Keratinocyte (primary cell): ENCODE results near the gene CD72.

Experiments used
- CTCF ChIP-seq, 3 experiments: IDR thresholded peaks in 1 of 3; conservative IDR thresholded peaks in 1 of 3; optimal IDR thresholded peaks in 1 of 3; 2 replicates in 2 of 3; 3 replicates in 1 of 3; pipeline versions ENCODE3 to v1.5.1; 2011; ENCODE audit warnings: low read length in 3 of 3, mild to moderate bottlenecking in 3 of 3, moderate library complexity in 2 of 3, control low read depth in 1 of 3, inconsistent platforms in 1 of 3; ENCODE audit not compliant: insufficient read depth in 2 of 3; ENCODE audit errors: extremely low read depth in 1 of 3
- EZH2 ChIP-seq: IDR thresholded peaks from one replicate; pipeline ENCODE4 v1.6.1; 2012; ENCODE audit warnings: inconsistent platforms, mild to moderate bottlenecking, low read length, moderate library complexity

- no peak for TF ChIP-seq CTCF (optimal IDR thresholded peaks at IDR 0.05 in 1 of 3, IDR thresholded peaks at IDR 0.05 in 1 of 3, conservative IDR thresholded peaks at IDR 0.05 in 1 of 3; ENCODE audit: extremely low read depth in 1 of 3, insufficient read depth in 2 of 3, low read length in 3 of 3)
- no peak for TF ChIP-seq EZH2
Observed at GRCh38 chr9:35656831-35657545, 38.8 kb upstream of the CD72 start.
